ENCODE results near the gene KCNC1. TPM values are rescaled to one million over a fixed set of nuclear protein-coding genes. Genes with fewer than 3 reads are reported as not detected.

Gene KCNC1
- total RNA-seq, 2 donors from 2014 or later, result not detected

Other genes with a start within 250 kb of the KCNC1 start
- gene USH1C, start 190.4 kb upstream of the KCNC1 start, total RNA-seq, result not detected
- gene OTOG, start 187.5 kb upstream of the KCNC1 start, total RNA-seq, result not detected
- not detected for gene MYOD1, start 15.2 kb upstream of the KCNC1 start, total RNA-seq